Activated T-helper 1 cell treated with anti-CD3 and anti-CD28 coated beads, Interleukin-12 subunit alpha, Interleukin-12 subunit beta, Interleukin-2, Interleukin-4 antibody, amounts not matched to agents 30 ng/mL and 10 ng/mL and 1 ng/mL, durations not matched to agents 14 hours and 24 hours and 36 hours (primary cell): ENCODE results near the gene SLC45A1. TPM values are rescaled to one million over a fixed set of nuclear protein-coding genes. Genes with fewer than 3 reads are reported as not detected.

ENCODE experiments used
- DNase-seq: peaks from one replicate; pipeline ENCODE4 v3.0.0; 2021; ENCODE audit warnings: low spot score
- H3K27ac Mint-ChIP-seq: one replicate; pipeline ENCODE4 v1.8.0; 2021; ENCODE audit warnings: mild to moderate bottlenecking, mixed read lengths
- H3K27me3 Mint-ChIP-seq: one replicate; pipeline ENCODE4 v1.8.0; 2022; ENCODE audit warnings: mild to moderate bottlenecking, moderate library complexity, mixed read lengths; ENCODE audit not compliant: insufficient read depth
- H3K36me3 Mint-ChIP-seq: one replicate; pipeline ENCODE4 v1.8.0; 2021; ENCODE audit warnings: low read depth, mixed read lengths
- H3K4me1 Mint-ChIP-seq: one replicate; pipeline ENCODE4 v1.8.0; 2021; ENCODE audit warnings: low read depth, mixed read lengths
- H3K4me3 Mint-ChIP-seq: one replicate; pipeline ENCODE4 v1.8.0; 2021; ENCODE audit warnings: mild to moderate bottlenecking, moderate library complexity, mixed read lengths
- H3K9me3 Mint-ChIP-seq: one replicate; pipeline ENCODE4 v1.8.0; 2021; ENCODE audit warnings: mixed read lengths
- intact Hi-C: fragments of 100-400 bp; cut with micrococcal nuclease; formaldehyde crosslinking; loops from one replicate; pipeline ENCODE4 v1.15.1; 2024
- total RNA-seq: library from RNA; stranded (reverse); gene quantifications from 2 replicates; pipeline ENCODE4 v1.2.3, GENCODE V29; 2022

SLC45A1 gene
- total RNA-seq, 1 donor from 2014 or later = 0.57 TPM

DNA sequence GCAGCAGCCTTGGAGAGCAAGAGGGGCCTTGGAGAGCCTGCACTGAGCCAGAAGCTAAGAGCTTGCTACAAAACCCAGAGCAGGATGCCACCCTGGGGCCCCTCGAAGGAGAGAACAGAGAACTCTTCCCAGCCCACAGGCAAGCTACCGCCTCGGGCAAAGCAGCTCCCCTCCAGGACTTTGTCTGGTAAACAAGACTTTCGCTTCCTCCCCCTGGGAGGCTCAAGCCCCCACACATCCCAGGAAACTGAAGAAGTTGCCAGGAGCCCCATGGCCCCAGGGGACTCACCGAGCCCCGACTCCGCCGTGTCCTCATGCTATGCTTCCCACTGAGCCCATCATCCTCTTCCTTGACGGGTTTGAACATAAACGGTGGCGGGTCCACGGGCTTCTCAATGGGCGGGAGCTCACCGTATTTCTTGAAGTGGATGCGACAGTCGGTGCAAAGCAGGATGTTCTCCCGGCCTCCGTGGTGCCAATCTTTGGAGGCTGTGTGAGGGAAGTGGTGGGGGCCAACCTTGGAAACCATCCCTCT lies 45.9 kb downstream of the SLC45A1 start:
- intact Hi-C loops = no loop called here
- Mint-ChIP-seq H3K4me3 (no peak overlapping the region), H3K4me1 (peaks cover 7% of the 10 kb centered on the region), H3K27me3 (peaks cover 1% of the 10 kb centered on the region), H3K27ac (no peak overlapping the region), H3K36me3 (peaks cover 7% of the 10 kb centered on the region), H3K9me3 (no peaks in the 10 kb centered on the region)
- no peak for DNase-seq

DNA sequence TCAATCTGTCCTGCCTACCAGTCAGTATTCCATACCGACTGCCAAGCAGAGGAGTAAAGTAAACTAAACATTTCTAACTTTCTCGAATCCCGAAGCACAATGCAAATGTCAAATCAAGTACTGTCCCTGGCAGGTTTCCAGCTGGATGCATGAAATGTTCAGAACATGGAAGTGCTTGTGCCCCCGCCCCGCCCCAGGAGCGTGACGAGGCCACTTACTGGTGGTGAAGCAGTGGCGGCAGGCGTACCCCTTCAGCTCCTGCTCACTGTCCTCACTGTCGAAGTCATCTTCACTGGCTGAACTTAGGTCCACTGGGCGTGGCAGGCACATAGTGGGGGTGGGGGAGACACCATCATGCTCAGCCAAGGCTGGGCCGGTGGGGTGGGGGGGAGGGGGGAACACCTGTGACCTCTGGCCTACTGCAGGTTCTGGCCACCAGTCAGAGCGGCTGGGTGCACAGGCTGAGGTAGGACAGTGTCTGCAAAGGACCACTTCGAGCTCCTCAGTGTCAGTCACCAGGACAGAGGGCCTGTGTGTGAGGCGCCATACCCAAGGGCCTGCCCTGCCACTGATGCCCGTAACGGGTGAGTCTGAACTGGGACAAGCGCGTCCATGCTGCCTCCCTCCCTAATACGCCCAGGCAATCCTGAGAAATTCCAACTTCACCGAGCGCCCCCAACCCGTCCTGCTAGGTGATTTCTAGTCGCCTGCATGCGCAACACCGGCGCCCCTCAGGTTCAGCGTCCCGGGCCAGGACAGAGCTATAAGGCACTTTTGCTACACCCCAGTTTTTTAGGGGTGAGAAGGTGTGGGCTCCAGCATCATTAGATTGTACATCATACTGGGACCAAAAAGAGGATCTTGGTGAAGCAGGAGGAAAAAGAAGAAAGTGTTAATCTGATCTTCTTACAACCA lies 46.9 kb downstream of the SLC45A1 start:
- intact Hi-C loops = no loop called here
- peaks cover 7% of the 10 kb centered on the region for H3K4me1 Mint-ChIP-seq
- H3K27ac Mint-ChIP-seq = no peak overlapping the region
- H3K4me3 Mint-ChIP-seq = no peak overlapping the region
- DNase-seq = no peak
- no peaks in the 10 kb centered on the region for H3K27me3 Mint-ChIP-seq
- no peaks in the 10 kb centered on the region for H3K9me3 Mint-ChIP-seq
- H3K36me3 Mint-ChIP-seq = peaks cover 6% of the 10 kb centered on the region

DNA sequence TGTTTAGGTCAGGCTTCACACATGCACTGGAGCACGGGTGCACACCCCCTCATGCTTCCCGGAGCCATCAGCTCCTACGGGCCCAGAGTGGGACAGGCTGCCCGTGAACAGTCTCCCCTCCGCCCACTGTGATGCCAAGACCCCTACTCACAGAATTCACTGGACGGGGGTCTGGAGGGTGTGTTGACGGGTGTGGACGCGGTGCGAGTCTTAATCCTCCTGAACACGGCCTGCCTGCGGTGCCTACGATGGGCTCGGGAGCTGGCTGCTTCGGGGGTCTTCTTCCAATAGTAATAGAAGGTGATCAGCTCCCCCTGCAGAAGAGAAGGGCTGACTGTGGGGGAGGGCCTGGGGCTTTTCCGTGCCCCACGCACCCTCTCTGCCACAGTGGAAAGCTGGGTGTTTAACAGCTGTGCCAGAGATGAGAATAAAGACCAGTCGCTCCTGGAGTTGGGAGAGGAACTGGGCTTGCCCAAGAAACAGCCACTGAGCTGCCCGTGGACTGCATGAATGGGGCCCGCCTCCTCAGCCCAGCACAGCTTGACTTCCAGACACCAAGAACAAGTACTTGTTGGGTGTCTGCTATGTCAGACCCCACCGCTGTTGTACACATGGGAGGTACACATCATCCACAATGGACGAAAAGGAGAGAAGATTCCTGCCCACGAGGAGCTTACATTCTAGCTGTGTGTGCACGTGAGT lies 47.9 kb downstream of the SLC45A1 start:
- Mint-ChIP-seq H3K27ac (no peak overlapping the region), H3K27me3 (no peaks in the 10 kb centered on the region), H3K9me3 (no peaks in the 10 kb centered on the region), H3K4me1 (peaks cover 15% of the 10 kb centered on the region), H3K36me3 (peaks cover 6% of the 10 kb centered on the region), H3K4me3 (no peak overlapping the region)
- DNase-seq = no peak
- intact Hi-C loops = no loop called here

DNA sequence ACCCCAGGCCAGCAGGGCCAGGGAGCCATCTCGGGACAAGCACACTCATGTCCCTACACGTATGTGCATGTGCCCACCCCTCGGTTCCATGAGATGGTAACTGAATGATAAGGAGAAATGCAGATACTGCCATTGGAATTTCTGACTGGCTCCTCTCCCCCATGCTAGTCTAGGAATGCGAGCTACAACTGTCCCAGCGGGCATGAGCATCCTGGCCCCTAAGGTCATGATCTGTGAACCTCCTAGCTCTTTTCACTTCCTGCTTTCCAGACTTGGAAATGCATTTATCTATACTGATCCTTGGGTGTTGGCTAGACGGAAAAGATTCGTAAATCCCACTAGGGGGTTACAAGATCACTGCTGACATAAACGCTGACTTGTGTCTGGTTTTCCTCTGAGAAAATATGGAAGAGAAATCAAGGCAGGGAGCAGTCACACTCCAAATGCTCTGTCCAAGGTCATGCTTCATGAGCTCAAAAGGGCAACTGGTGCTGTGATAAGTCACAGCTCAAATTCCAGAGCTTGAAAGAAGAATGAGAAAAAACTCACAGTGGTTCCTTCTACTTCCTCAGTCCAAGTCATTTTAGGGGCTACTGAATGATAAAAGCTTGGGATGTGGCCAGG lies 49.8 kb downstream of the SLC45A1 start:
- Mint-ChIP-seq H3K36me3 (peaks cover 8% of the 10 kb centered on the region), H3K4me1 (peaks cover 15% of the 10 kb centered on the region), H3K4me3 (no peak overlapping the region), H3K27ac (peak overlapping the region; percentile 4), H3K27me3 (no peaks in the 10 kb centered on the region), H3K9me3 (no peaks in the 10 kb centered on the region)
- intact Hi-C loops = no loop called here
- DNase-seq = no peak

DNA sequence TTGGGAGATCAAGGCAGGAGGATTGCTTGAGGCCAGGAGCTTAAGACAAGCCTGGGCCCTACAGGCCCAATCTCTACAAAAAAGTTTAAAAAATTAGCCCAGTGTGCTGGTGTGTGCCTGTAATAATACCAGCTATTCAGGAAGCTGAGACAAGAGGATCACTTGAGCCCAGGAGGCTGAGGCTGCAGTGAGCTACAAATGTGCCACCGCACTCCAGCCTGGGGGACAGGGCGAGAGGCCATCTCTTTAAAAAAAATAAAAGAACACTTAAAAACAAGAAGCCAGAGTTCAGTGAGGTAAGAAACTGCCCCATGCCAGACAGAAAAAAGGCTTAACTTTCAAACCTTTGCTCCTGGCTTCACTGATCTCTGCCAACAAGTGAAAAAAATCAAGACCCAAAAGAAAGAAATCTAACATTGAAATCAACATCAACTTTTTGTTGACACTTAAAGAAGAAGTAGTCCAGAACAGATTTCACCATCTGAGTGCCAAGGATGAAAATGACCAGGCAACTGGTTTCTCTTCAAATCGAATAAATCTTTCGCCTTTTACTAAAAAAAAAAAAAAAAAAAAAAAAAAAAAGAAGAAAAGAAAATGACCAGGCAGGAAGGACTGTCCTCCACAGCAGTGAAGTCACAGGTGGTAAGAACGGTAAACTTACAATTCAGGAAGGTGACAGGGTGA lies 51.2 kb downstream of the SLC45A1 start:
- intact Hi-C loops = no loop called here
- H3K9me3 Mint-ChIP-seq = no peaks in the 10 kb centered on the region
- no peak for DNase-seq
- H3K4me3 Mint-ChIP-seq = no peak overlapping the region
- H3K36me3 Mint-ChIP-seq = peaks cover 4% of the 10 kb centered on the region
- H3K27ac Mint-ChIP-seq = no peak overlapping the region
- H3K27me3 Mint-ChIP-seq = no peaks in the 10 kb centered on the region
- H3K4me1 Mint-ChIP-seq = peaks cover 19% of the 10 kb centered on the region

DNA sequence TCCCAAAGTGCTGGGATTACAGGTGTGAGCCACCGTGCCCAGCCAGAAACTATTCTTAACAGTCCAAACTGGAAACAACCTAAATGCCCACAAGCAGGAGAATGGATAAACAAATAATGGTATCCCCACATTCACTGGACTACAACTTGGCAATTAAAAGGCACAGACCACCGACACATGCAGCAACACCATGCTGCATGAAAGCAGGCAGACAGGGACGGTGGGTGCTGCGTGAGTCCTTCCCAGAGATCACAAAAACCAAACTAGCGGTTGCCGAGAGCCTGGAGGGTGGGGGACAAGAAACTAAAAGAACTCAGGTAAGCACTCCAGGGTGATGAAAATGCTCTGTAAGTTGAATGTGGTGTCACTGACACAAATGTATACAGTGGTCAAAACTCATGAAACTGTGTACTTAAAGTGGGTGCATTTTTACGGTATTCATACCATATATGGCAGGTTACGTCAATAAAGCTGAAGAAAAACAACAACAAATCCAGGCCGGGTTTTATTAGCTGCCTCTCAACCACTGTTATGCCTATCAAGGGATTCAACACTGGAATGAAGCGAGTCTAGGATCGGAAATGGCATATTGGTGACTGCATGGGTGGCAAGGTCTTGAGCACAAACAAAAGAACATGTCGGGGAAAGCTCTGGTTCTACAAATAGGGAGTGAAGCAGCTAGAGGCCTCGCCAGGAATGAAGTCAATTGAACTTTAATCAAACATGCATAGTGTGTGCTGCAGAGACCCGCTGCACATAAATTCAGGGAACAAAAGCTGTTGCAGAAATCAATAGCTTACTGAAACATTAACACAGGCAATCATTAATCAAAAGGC lies 52.4 kb downstream of the SLC45A1 start:
- H3K36me3 Mint-ChIP-seq = peaks cover 4% of the 10 kb centered on the region
- no peak for DNase-seq

DNA sequence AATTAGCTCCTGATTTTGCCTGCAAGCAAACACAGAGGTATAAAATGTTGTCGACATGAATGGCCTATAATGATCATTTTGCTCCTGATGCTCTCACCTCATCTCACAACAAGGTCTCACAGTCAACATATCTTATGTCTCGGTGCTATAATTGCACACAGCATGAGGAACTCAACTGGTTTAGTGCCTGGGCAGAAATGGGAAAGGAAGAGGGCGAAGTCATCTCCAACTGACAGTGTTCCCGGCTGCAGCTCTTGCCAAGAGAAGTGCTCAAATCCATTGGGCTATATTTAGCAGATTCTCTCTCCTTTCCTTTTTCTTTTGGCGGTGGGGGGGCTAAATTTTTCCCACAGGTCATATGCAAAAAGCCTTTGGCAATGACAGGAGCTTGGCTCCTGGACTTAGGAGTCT lies 53.0 kb downstream of the SLC45A1 start:
- no peak overlapping the region for H3K27ac Mint-ChIP-seq
- intact Hi-C loops = no loop called here
- H3K9me3 Mint-ChIP-seq = no peaks in the 10 kb centered on the region
- peaks cover 4% of the 10 kb centered on the region for H3K36me3 Mint-ChIP-seq
- H3K4me1 Mint-ChIP-seq = peaks cover 29% of the 10 kb centered on the region
- no peaks in the 10 kb centered on the region for H3K27me3 Mint-ChIP-seq
- no peak for DNase-seq
- H3K4me3 Mint-ChIP-seq = no peak overlapping the region

More for the DNA sequence above, 52.4 kb downstream of the SLC45A1 start:
- Mint-ChIP-seq H3K4me3 (no peak overlapping the region), H3K27ac (no peak overlapping the region), H3K9me3 (no peaks in the 10 kb centered on the region), H3K4me1 (peaks cover 29% of the 10 kb centered on the region), H3K27me3 (no peaks in the 10 kb centered on the region)
- intact Hi-C loops = no loop called here

DNA sequence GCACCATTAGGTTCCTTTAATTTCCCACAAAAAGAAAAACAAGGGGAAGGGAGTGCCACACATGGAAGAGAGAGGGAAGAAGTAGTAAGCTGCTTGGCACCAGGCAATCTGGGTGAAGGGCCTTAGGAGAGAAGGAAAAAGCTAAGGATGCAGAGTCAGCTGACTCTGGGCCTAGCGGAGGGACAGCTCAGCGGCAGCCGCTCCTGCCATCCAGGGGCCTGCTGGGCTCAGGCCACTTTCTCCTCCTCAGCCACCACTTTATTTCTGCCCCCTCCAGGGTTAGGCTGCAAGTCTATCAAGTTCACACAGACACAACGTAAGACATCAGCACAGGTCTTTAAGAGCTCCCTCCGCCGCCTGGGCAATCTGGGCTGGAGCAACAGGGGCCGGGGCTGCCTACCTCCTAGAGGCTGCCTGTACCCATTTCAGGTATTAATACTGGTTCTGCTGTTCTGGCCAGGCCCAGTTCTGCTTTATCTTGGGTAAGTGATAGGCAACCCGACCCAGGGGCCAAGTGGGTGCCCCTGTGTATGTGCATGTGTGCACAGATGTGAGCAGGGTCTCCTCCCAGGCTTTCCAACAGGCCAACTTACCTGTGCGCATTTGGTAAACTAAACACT lies 53.6 kb downstream of the SLC45A1 start:
- Mint-ChIP-seq H3K36me3 (peaks cover 4% of the 10 kb centered on the region), H3K27ac (no peak overlapping the region), H3K4me3 (no peak overlapping the region), H3K4me1 (peaks cover 35% of the 10 kb centered on the region), H3K9me3 (no peaks in the 10 kb centered on the region), H3K27me3 (no peaks in the 10 kb centered on the region)
- intact Hi-C loops = no loop called here
- DNase-seq = no peak

DNA sequence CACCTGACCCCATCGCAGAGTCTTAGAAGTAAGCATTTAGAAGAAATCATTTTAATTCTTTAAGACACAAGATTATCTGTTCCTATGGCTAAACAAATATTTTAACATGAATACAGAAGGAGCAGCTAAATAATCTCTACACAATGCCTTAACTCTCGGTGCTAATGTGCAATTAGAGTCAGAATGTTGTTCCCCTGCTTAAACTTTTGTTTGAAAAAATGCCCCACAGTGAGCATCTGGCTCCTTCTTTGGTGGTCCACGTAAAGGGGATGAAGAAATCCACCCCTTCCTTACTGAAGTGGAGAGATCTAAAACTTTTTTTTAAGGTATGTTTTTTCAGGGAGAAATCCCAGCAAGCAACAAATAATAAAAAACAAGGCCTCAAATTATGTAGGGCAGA lies 55.2 kb downstream of the SLC45A1 start:
- H3K36me3 Mint-ChIP-seq = peaks cover 2% of the 10 kb centered on the region
- no peaks in the 10 kb centered on the region for H3K9me3 Mint-ChIP-seq
- no peaks in the 10 kb centered on the region for H3K27me3 Mint-ChIP-seq
- H3K4me3 Mint-ChIP-seq = no peak overlapping the region
- DNase-seq = no peak
- no peak overlapping the region for H3K27ac Mint-ChIP-seq
- intact Hi-C loops = no loop called here
- peaks cover 30% of the 10 kb centered on the region for H3K4me1 Mint-ChIP-seq

DNA sequence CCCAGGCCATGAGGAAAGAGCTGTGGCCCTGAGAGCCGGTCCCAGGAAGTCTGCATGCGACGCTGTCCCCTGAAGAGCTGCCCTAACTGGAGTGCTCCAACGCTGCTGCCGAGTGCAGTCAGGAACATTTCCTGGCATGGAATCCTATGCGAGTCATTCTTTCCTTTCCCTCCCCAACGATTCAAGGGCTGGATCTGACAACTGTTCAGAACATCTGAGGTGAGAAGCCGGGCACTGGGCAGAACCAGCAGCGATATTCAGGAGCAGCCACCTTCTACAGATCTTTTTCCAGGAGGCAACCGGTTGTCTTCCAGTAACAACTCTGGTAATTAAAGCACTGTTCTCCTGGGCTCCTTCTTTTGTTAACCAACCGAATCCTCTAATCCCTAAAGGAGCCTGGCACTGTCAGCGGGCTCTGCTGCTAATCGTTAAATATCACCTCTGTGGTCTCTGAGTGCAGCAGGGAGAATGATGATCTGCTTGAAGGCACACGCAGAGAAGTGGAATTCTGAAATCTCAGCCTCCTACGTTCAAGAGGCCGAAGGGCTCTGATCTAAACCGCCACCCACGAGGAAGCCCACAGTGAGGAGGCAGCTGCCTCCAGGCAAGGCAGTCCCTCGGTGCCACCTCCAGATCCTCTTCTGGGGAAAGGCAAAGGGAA lies 55.8 kb downstream of the SLC45A1 start:
- H3K36me3 Mint-ChIP-seq = peaks cover 2% of the 10 kb centered on the region
- H3K9me3 Mint-ChIP-seq = no peaks in the 10 kb centered on the region
- peak overlapping the region; percentile 44 for H3K27ac Mint-ChIP-seq
- no peak for DNase-seq
- H3K4me3 Mint-ChIP-seq = no peak overlapping the region
- intact Hi-C loops = loop anchor here (1.0 kb wide), 1 partner anchor 353 kb away; no protein-coding TSS in a partner anchor
- no peaks in the 10 kb centered on the region for H3K27me3 Mint-ChIP-seq
- H3K4me1 Mint-ChIP-seq = peaks cover 36% of the 10 kb centered on the region

DNA sequence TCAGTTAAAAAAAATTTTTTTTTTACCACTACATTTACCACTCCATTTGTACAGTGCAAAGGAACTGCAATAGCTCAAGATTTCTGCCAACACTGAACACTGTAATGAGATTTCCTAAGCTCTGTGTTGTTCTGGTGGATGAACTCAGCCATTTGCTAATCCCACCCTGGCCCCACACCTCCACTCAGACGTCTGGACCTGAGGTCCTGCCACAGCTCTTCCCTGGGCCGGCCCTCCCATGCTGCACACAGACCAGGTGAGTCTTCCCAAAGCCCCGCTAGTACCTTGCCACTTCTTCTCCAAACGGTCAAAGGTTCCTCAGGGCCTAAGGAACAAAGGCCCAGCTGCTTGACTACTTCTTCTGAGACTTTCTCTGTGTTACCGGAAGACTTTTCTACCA lies 56.4 kb downstream of the SLC45A1 start:
- intact Hi-C loops = loop anchor here (1.0 kb wide), 1 partner anchor 352 kb away; no protein-coding TSS in a partner anchor
- Mint-ChIP-seq H3K4me1 (peaks cover 40% of the 10 kb centered on the region), H3K9me3 (no peaks in the 10 kb centered on the region), H3K36me3 (peaks cover 3% of the 10 kb centered on the region), H3K4me3 (no peak overlapping the region), H3K27me3 (no peaks in the 10 kb centered on the region), H3K27ac (no peak overlapping the region)
- DNase-seq = no peak
